Keratinocyte (primary cell): ENCODE results near the gene DPH7. TPM values are rescaled to one million over a fixed set of nuclear protein-coding genes. Genes with fewer than 3 reads are reported as not detected.

Source experiments
- DNase-seq: peaks from one replicate; pipeline ENCODE4 v3.0.0-alpha.2; 2011; ENCODE audit warnings: low read depth, missing footprints, low spot score
- FAIRE-seq: peaks from 2 replicates; lab custom pipeline; 2011; peaks lifted over from hg19 to GRCh38; lab: Jason Lieb, UNC
- H2AFZ ChIP-seq: 2 replicates; pipeline ENCODE4 v1.6.0; 2012; ENCODE audit warnings: low read length, control low read depth, inconsistent platforms; ENCODE audit not compliant: control insufficient read depth
- H3K27ac ChIP-seq: 2 replicates; pipeline ENCODE4 v1.5.1; 2011; ENCODE audit warnings: low read length; ENCODE audit not compliant: control insufficient read depth, insufficient read depth
- H3K27me3 ChIP-seq: 3 replicates; pipeline ENCODE4 v1.6.0; 2011; ENCODE audit warnings: low read length; ENCODE audit not compliant: control insufficient read depth, insufficient read depth; ENCODE audit errors: extremely low read depth
- H3K36me3 ChIP-seq, 2 experiments: 2 replicates in 1 of 2; 3 replicates in 1 of 2; pipeline ENCODE4 v1.5.1; 2011; ENCODE audit warnings: low read length in 2 of 2, mild to moderate bottlenecking in 1 of 2; ENCODE audit not compliant: control insufficient read depth in 2 of 2, insufficient read depth in 2 of 2; ENCODE audit errors: extremely low read depth in 1 of 2
- H3K4me1 ChIP-seq: 3 replicates; pipeline ENCODE4 v1.5.1; 2011; ENCODE audit warnings: low read length; ENCODE audit not compliant: control insufficient read depth, insufficient read depth; ENCODE audit errors: extremely low read depth
- H3K4me2 ChIP-seq: 3 replicates; pipeline ENCODE4 v1.6.0; 2011; ENCODE audit warnings: low read depth, low read length; ENCODE audit not compliant: control insufficient read depth, insufficient read depth; ENCODE audit errors: extremely low read depth
- H3K4me3 ChIP-seq, 3 experiments: fragments of 200-600 bp in 1 of 3; sonication (generic) in 1 of 3; 2 replicates in 2 of 3; 3 replicates in 1 of 3; pipeline ENCODE4 v1.5.1; 2011 to 2016; ENCODE audit warnings: low read length in 3 of 3, mild to moderate bottlenecking in 3 of 3, control low read depth in 2 of 3, inconsistent platforms in 1 of 3, low read depth in 1 of 3, mixed read lengths in 1 of 3, mixed run types in 1 of 3, moderate library complexity in 1 of 3; ENCODE audit not compliant: control insufficient read depth in 2 of 3, insufficient read depth in 2 of 3; ENCODE audit errors: extremely low read depth in 1 of 3
- H3K79me2 ChIP-seq: 2 replicates; pipeline ENCODE4 v1.6.0; 2012; ENCODE audit warnings: low read length; ENCODE audit not compliant: control insufficient read depth, insufficient read depth
- H3K9ac ChIP-seq: 3 replicates; pipeline ENCODE4 v1.6.0; 2011; ENCODE audit warnings: low read length; ENCODE audit not compliant: control insufficient read depth, insufficient read depth; ENCODE audit errors: extremely low read depth
- H3K9me1 ChIP-seq: 3 replicates; pipeline ENCODE4 v1.6.0; 2011; ENCODE audit warnings: low read length; ENCODE audit not compliant: control insufficient read depth, insufficient read depth; ENCODE audit errors: extremely low read depth
- H3K9me3 ChIP-seq: 2 replicates; pipeline ENCODE4 v1.5.1; 2012; ENCODE audit warnings: low read depth, low read length; ENCODE audit not compliant: control insufficient read depth
- H4K20me1 ChIP-seq: 3 replicates; pipeline ENCODE4 v1.6.0; 2011; ENCODE audit warnings: low read length; ENCODE audit not compliant: control insufficient read depth, insufficient read depth; ENCODE audit errors: extremely low read depth
- CTCF ChIP-seq, 3 experiments: IDR thresholded peaks in 1 of 3; conservative IDR thresholded peaks in 1 of 3; optimal IDR thresholded peaks in 1 of 3; 2 replicates in 2 of 3; 3 replicates in 1 of 3; pipeline versions ENCODE3 to v1.5.1; 2011; ENCODE audit warnings: low read length in 3 of 3, mild to moderate bottlenecking in 3 of 3, moderate library complexity in 2 of 3, control low read depth in 1 of 3, inconsistent platforms in 1 of 3; ENCODE audit not compliant: insufficient read depth in 2 of 3; ENCODE audit errors: extremely low read depth in 1 of 3
- EZH2 ChIP-seq: IDR thresholded peaks from one replicate; pipeline ENCODE4 v1.6.1; 2012; ENCODE audit warnings: inconsistent platforms, mild to moderate bottlenecking, low read length, moderate library complexity
- dilution Hi-C: fragments of 300-500 bp; cut with MboI; formaldehyde crosslinking; loops from one replicate; pipeline ENCODE4 v1.7.0; 2020; ENCODE audit warnings: low sequenced_read_pairs; ENCODE audit not compliant: extremely low pct_ligation_motif_present
- polyA plus RNA-seq, 5 experiments: library from polyadenylated mRNA; depleted of rRNA in 3 of 5; stranded (reverse) in 3 of 5; stranded (forward) in 1 of 5; unstranded in 1 of 5; fragments of >200 nt; gene quantifications; 1 replicate in 1 of 5; 2 replicates in 3 of 5; 3 replicates in 1 of 5; pipeline versions ENCODE4 v1.2.1 to v1.2.3, GENCODE V29; 2011 to 2012; ENCODE audit warnings: missing spikeins in 2 of 5, low read depth in 1 of 5, low replicate concordance in 1 of 5

The DPH7 gene
- polyA plus RNA-seq, 1 donor (not counting 4 experiments of a cell fraction or from before 2014, with no cell fraction given): 25.3 TPM

GRCh38 chr9:137605121-137606004 lies 26.6 kb upstream of the DPH7 start, which contains the start of gene ARRDC1:
ARRDC1 (plus strand) TSS chr9:137605686; CDS start chr9:137605718, 32 bp downstream.
- peaks cover 42% of the 10 kb centered on the region for H3K79me2 ChIP-seq
- peaks cover 0 to 5% of the 10 kb centered on the region in 2 experiments for H3K36me3 ChIP-seq
- H3K4me1 ChIP-seq: peaks cover 9% of the 10 kb centered on the region
- FAIRE-seq (no peak), DNase-seq (peak; percentile 80)
- no peaks in the 10 kb centered on the region for H3K27me3 ChIP-seq
- no peak for TF ChIP-seq EZH2
- TF ChIP-seq CTCF (optimal IDR thresholded peaks at IDR 0.05 in 1 of 3, IDR thresholded peaks at IDR 0.05 in 1 of 3, conservative IDR thresholded peaks at IDR 0.05 in 1 of 3; ENCODE audit: extremely low read depth in 1 of 3, insufficient read depth in 2 of 3, low read length in 3 of 3): no peak
- H3K9me3 ChIP-seq: no peaks in the 10 kb centered on the region
- no peaks in the 10 kb centered on the region for H3K9me1 ChIP-seq
- H3K9ac ChIP-seq: peak within 1 kb of the TSS; percentile 70
- dilution Hi-C loops: no loop called here
- peak within 1 kb of the TSS; percentile 68 to 91 (median 68) for H3K4me3 ChIP-seq
- H4K20me1 ChIP-seq: no peaks in the 10 kb centered on the region
- H2AFZ ChIP-seq: peak within 1 kb of the TSS; percentile 13
- peak within 1 kb of the TSS; percentile 47 for H3K27ac ChIP-seq
- H3K4me2 ChIP-seq: peak within 1 kb of the TSS; percentile 83

GRCh38 chr9:137604345-137605086 lies 25.8 kb upstream of the DPH7 start:
- no peak for DNase-seq
- Histone ChIP-seq H3K9me1 (no peaks in the 10 kb centered on the region), H4K20me1 (no peaks in the 10 kb centered on the region), H3K36me3 (peaks cover 0 to 2% of the 10 kb centered on the region in 2 experiments), H3K4me2 (peak overlapping the region; percentile 27), H3K4me1 (peaks cover 9% of the 10 kb centered on the region), H3K27ac (no peak overlapping the region), H2AFZ (no peak overlapping the region), H3K9me3 (no peaks in the 10 kb centered on the region), H3K27me3 (no peaks in the 10 kb centered on the region), H3K4me3 (peak overlapping the region in 2 of 3 experiments; percentile 29 to 42), H3K9ac (no peak overlapping the region), H3K79me2 (peaks cover 35% of the 10 kb centered on the region)
- TF ChIP-seq CTCF (optimal IDR thresholded peaks at IDR 0.05 in 1 of 3, IDR thresholded peaks at IDR 0.05 in 1 of 3, conservative IDR thresholded peaks at IDR 0.05 in 1 of 3; ENCODE audit: extremely low read depth in 1 of 3, insufficient read depth in 2 of 3, low read length in 3 of 3): no peak
- FAIRE-seq: no peak
- dilution Hi-C loops: no loop called here
